HCT116 (cell line): ENCODE measurements around the gene ABCC11. TPM values are rescaled to one million over a fixed set of nuclear protein-coding genes. Genes with fewer than 3 reads are reported as not detected.

Source experiments
- ATAC-seq: fragments of 200-7000 bp; cut with Tn5 transposase; 2 replicates; pipeline ENCODE4 v1.9.1; 2020; ENCODE audit warnings: mild to moderate bottlenecking, moderate library complexity
- BruUV-seq: library from RNA; stranded (reverse); fragments of 400-500 nt; replicated peaks from 2 replicates; lab custom pipeline; 2021; lab: Mats Ljungman, UMichigan
- CTCF ChIA-PET: fragments of 300-600 bp; sonication (Branson Sonifier 250); formaldehyde crosslinking; loops from one replicate; lab custom pipeline; 2021; ENCODE audit warnings: antibody characterized with exemption; lab: Charles Lee
- POLR2A ChIA-PET: fragments of 300-600, 350-600 bp; sonication (Branson Sonifier 250); formaldehyde crosslinking; loops from one replicate; lab custom pipeline; 2021; ENCODE audit warnings: antibody characterized with exemption; lab: Charles Lee
- RAD21 ChIA-PET, 2 experiments: fragments of 300-600 bp; sonication (Branson Sonifier 250); formaldehyde crosslinking; loops; one replicate each; lab custom pipeline; 2023; ENCODE audit warnings: low total read pairs in 2 of 2; ENCODE audit not compliant: uncharacterized antibody in 2 of 2, unreplicated experiment in 2 of 2, low non-redundant PET in 1 of 2; lab: Charles Lee
- DNase-seq: peaks from one replicate; pipeline ENCODE4 v3.0.0-alpha.2; 2010; ENCODE audit warnings: low read depth, low spot score
- H2AFZ ChIP-seq: fragments of 200-600 bp; shearing (Covaris generic), sonication (generic); 2 replicates; pipeline ENCODE4 v1.6.1; 2017; ENCODE audit warnings: low read depth, mixed run types, mixed read lengths, antibody characterized with exemption, low read length; ENCODE audit not compliant: poor library complexity, severe bottlenecking
- H3K27ac ChIP-seq: 2 replicates; pipeline ENCODE4 v1.5.1; 2012; ENCODE audit warnings: low read depth, low read length
- H3K27me3 ChIP-seq: fragments of 200-600 bp; sonication (generic); 2 replicates; pipeline ENCODE4 v1.6.1; 2016; ENCODE audit warnings: mixed run types, low read length, mixed read lengths; ENCODE audit not compliant: insufficient read depth
- H3K36me3 ChIP-seq, 2 experiments: fragments of 200-500 bp in 1 of 2; fragments of 200-600 bp in 1 of 2; sonication (Bioruptor generic) in 1 of 2; sonication (generic) in 1 of 2; 2 replicates each; pipeline versions ENCODE4 v1.5.1 to v1.6.1; 2014 to 2016; ENCODE audit warnings: low read length in 2 of 2, inconsistent platforms in 1 of 2, mixed read lengths in 1 of 2, mixed run types in 1 of 2; ENCODE audit not compliant: insufficient read depth in 2 of 2, control insufficient read depth in 1 of 2
- H3K4me1 ChIP-seq, 2 experiments: fragments of 200-600 bp in 1 of 2; sonication (generic) in 1 of 2; 2 replicates each; pipeline versions ENCODE4 v1.5.1 to v1.6.1; 2012 to 2017; ENCODE audit warnings: low read length in 2 of 2, inconsistent platforms in 1 of 2, mild to moderate bottlenecking in 1 of 2, mixed read lengths in 1 of 2, mixed run types in 1 of 2, moderate library complexity in 1 of 2; ENCODE audit not compliant: insufficient read depth in 2 of 2, control insufficient read depth in 1 of 2
- H3K4me2 ChIP-seq: fragments of 200-600 bp; sonication (generic); 2 replicates; pipeline ENCODE4 v1.6.1; 2017; ENCODE audit warnings: mixed run types, low read length, mixed read lengths
- H3K4me3 ChIP-seq, 2 experiments: fragments of 200-600 bp in 1 of 2; sonication (generic) in 1 of 2; replicated peaks in 1 of 2; 2 replicates each; pipeline ENCODE4 v1.5.1; 2011 to 2016; ENCODE audit warnings: low read length in 2 of 2, control low read depth in 1 of 2, low read depth in 1 of 2, mild to moderate bottlenecking in 1 of 2, mixed read lengths in 1 of 2, mixed run types in 1 of 2
- H3K79me2 ChIP-seq: fragments of 200-600 bp; sonication (generic); 2 replicates; pipeline ENCODE4 v1.6.1; 2017; ENCODE audit warnings: mild to moderate bottlenecking, mixed run types, low read length, moderate library complexity, mixed read lengths; ENCODE audit not compliant: insufficient read depth
- H3K9ac ChIP-seq: fragments of 200-600 bp; sonication (generic); 2 replicates; pipeline ENCODE4 v1.6.1; 2016; ENCODE audit warnings: low read length, mixed read lengths
- H3K9me2 ChIP-seq: fragments of 200-600 bp; sonication (generic), shearing (Covaris generic); 2 replicates; pipeline ENCODE4 v1.6.1; 2017; ENCODE audit warnings: mixed run types, mild to moderate bottlenecking, moderate library complexity; ENCODE audit not compliant: insufficient read depth
- H3K9me3 ChIP-seq, 2 experiments: fragments of 200-500 bp in 1 of 2; fragments of 200-600 bp in 1 of 2; sonication (Bioruptor generic) in 1 of 2; sonication (generic) in 1 of 2; 2 replicates each; pipeline ENCODE4 v1.6.1; 2014 to 2017; ENCODE audit warnings: low read length in 2 of 2, mixed read lengths in 2 of 2, inconsistent platforms in 1 of 2, low read depth in 1 of 2, mild to moderate bottlenecking in 1 of 2, mixed run types in 1 of 2, moderate library complexity in 1 of 2; ENCODE audit not compliant: control insufficient read depth in 1 of 2, insufficient read depth in 1 of 2
- H4K20me1 ChIP-seq: fragments of 200-600 bp; sonication (generic), shearing (Covaris generic); 2 replicates; pipeline ENCODE4 v1.6.1; 2017; ENCODE audit warnings: mixed run types, mild to moderate bottlenecking, moderate library complexity; ENCODE audit not compliant: insufficient read depth
- CBX3 ChIP-seq: IDR thresholded peaks from 2 replicates; pipeline ENCODE4 v1.6.1; 2012; ENCODE audit warnings: low read depth
- CEBPB ChIP-seq: IDR thresholded peaks from 2 replicates; pipeline ENCODE4 v1.6.1; 2012; ENCODE audit warnings: low read depth
- EGR1 ChIP-seq: IDR thresholded peaks from 2 replicates; pipeline ENCODE4 v1.6.1; 2012; ENCODE audit warnings: low read depth
- ELF1 ChIP-seq: IDR thresholded peaks from 2 replicates; pipeline ENCODE4 v1.6.1; 2012; ENCODE audit warnings: low read depth, borderline replicate concordance
- EZH2 ChIP-seq: fragments of 200-600 bp; sonication (generic); IDR thresholded peaks from 2 replicates; pipeline ENCODE4 v1.6.1; 2017; ENCODE audit warnings: antibody characterized with exemption, mixed run types
- EZH2phosphoT487 ChIP-seq: fragments of 200-600 bp; IDR thresholded peaks from 2 replicates; pipeline ENCODE4 v1.6.1; 2018; ENCODE audit warnings: antibody characterized with exemption, borderline replicate concordance
- FOSL1 ChIP-seq: IDR thresholded peaks from 2 replicates; pipeline ENCODE4 v1.6.1; 2012; ENCODE audit warnings: low read depth
- POLR2A ChIP-seq: IDR thresholded peaks from 2 replicates; pipeline ENCODE4 v1.7.0; 2011; ENCODE audit warnings: borderline replicate concordance; ENCODE audit not compliant: insufficient read depth, insufficient read length; ENCODE audit errors: extremely low read depth
- POLR2AphosphoS5 ChIP-seq: IDR thresholded peaks from 2 replicates; pipeline ENCODE4 v1.6.1; 2011; ENCODE audit warnings: mild to moderate bottlenecking, low read depth, low read length, moderate library complexity
- RAD21 ChIP-seq: IDR thresholded peaks from 2 replicates; pipeline ENCODE4 v1.6.1; 2012; ENCODE audit warnings: low read depth, mild to moderate bottlenecking
- SP1 ChIP-seq: IDR thresholded peaks from 2 replicates; pipeline ENCODE4 v1.6.1; 2012; ENCODE audit warnings: low read depth
- SRF ChIP-seq: IDR thresholded peaks from 2 replicates; pipeline ENCODE4 v1.6.1; 2012; ENCODE audit warnings: low read depth
- TCF7L2 ChIP-seq: IDR thresholded peaks from 2 replicates; pipeline ENCODE4 v1.7.0; 2011; ENCODE audit warnings: borderline replicate concordance, inconsistent platforms; ENCODE audit not compliant: insufficient read depth, insufficient read length; ENCODE audit errors: extremely low read depth
- YY1 ChIP-seq: IDR thresholded peaks from 2 replicates; pipeline ENCODE4 v1.6.1; 2011; ENCODE audit warnings: low read length, low read depth, moderate library complexity, mild to moderate bottlenecking; ENCODE audit not compliant: insufficient replicate concordance; ENCODE audit errors: extremely low read depth
- ZNF274 ChIP-seq: fragments of 200-500 bp; sonication (Bioruptor generic); IDR thresholded peaks from 2 replicates; pipeline ENCODE4 v1.6.1; 2014; ENCODE audit warnings: mild to moderate bottlenecking, low read depth, low read length, inconsistent platforms
- intact Hi-C: fragments of 100-400 bp; cut with micrococcal nuclease; formaldehyde crosslinking; loops from 2 replicates; pipeline ENCODE4 v1.10.0; 2022
- total RNA-seq: library from RNA; stranded (reverse); gene quantifications from one replicate; pipeline ENCODE4 v1.2.1, GENCODE V29; 2021; ENCODE audit not compliant: unreplicated experiment
- TF ChIP-seq, protein P1 (sequence below): IDR thresholded peaks from 2 replicates; pipeline ENCODE4 v1.6.1; 2011; ENCODE audit warnings: mild to moderate bottlenecking, low read length, moderate library complexity; ENCODE audit not compliant: insufficient replicate concordance; ENCODE audit errors: extremely low read depth

The ABCC11 gene
- total RNA-seq, 1 experiment from 2014 or later = 0.54 TPM

DNA sequence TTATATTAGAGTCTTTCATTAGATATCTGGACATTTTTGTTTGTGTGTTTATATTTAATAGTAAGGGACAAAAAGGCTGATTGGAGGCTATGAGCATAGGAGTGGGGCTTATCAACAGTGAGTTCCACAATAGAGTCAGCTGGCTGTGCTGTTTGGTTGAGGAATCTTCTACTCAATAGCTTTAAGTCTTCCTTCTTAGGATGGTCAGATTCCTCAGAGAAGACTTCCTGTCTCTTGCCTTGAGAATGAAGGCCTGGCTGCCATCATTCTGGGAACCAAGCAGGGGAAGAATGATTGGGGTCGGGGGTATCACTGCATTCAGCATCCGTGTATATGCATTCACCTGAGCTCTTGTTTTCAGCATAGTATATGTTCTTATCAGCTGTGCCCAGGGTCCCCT lies 31.9 kb upstream of the ABCC11 start:
- ATAC-seq (no peak), DNase-seq (no peak)
- RAD21 ChIA-PET = no interaction called here
- Histone ChIP-seq H3K36me3 (no peaks in the 10 kb centered on the region), H3K79me2 (no peaks in the 10 kb centered on the region; the same call in 1 of the 2 replicates), H3K4me3 (no peak overlapping the region), H3K4me2 (no peak overlapping the region), H3K4me1 (no peaks in the 10 kb centered on the region), H3K27me3 (no peaks in the 10 kb centered on the region), H3K9me3 (no peaks in the 10 kb centered on the region), H3K9me2 (no peaks in the 10 kb centered on the region), H2AFZ (no peak overlapping the region), H4K20me1 (no peaks in the 10 kb centered on the region), H3K9ac (no peak overlapping the region), H3K27ac (no peak overlapping the region)
- BruUV-seq = no TSS peak
- CTCF ChIA-PET = no interaction called here
- TF ChIP-seq ELF1 (no peak), EZH2 (no peak), POLR2A (no peak), FOSL1 (no peak), CEBPB (no peak), SP1 (no peak), EZH2phosphoT487 (no peak), CBX3 (no peak), EGR1 (no peak), SRF (no peak)
- intact Hi-C loops = no loop called here
- POLR2A ChIA-PET = no interaction called here

DNA sequence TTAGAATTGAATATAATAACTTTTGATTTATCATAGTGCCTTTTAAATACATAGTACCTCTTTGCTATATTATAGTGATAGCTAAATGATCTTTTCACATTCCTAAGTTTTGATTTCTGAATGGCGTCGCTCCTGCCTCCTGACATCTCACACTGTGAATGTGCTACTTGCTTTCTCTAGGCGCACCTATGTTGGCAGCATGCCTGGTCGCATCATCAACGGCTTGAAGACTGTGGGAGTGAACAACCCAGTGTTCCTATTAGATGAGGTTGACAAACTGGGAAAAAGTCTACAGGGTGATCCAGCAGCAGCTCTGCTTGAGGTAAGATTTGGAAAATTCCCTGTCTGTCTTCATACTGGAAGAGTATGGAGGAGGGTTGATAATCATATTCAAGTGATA lies 29.8 kb upstream of the ABCC11 start:
- H3K79me2 ChIP-seq = no peaks in the 10 kb centered on the region; the same call in 1 of the 2 replicates

More for the DNA sequence above, 29.8 kb upstream of the ABCC11 start:
- no TSS peak for BruUV-seq
- no peaks in the 10 kb centered on the region for H3K9me3 ChIP-seq
- no peaks in the 10 kb centered on the region for H3K36me3 ChIP-seq
- no peaks in the 10 kb centered on the region for H3K27me3 ChIP-seq
- no peak overlapping the region for H2AFZ ChIP-seq
- H4K20me1 ChIP-seq = no peaks in the 10 kb centered on the region
- ATAC-seq = no peak
- ChIA-PET POLR2A (no interaction called here), RAD21 (no interaction called here), CTCF (no interaction called here)
- intact Hi-C loops = no loop called here
- no peak overlapping the region for H3K9ac ChIP-seq
- no peaks in the 10 kb centered on the region for H3K9me2 ChIP-seq
- no peak overlapping the region for H3K27ac ChIP-seq
- H3K4me1 ChIP-seq = no peaks in the 10 kb centered on the region
- TF ChIP-seq POLR2AphosphoS5 (no peak), YY1 (no peak), SP1 (no peak), ZNF274 (no peak), ELF1 (no peak), RAD21 (no peak), TCF7L2 (no peak), POLR2A (no peak)
- TF ChIP-seq, protein P1, sequence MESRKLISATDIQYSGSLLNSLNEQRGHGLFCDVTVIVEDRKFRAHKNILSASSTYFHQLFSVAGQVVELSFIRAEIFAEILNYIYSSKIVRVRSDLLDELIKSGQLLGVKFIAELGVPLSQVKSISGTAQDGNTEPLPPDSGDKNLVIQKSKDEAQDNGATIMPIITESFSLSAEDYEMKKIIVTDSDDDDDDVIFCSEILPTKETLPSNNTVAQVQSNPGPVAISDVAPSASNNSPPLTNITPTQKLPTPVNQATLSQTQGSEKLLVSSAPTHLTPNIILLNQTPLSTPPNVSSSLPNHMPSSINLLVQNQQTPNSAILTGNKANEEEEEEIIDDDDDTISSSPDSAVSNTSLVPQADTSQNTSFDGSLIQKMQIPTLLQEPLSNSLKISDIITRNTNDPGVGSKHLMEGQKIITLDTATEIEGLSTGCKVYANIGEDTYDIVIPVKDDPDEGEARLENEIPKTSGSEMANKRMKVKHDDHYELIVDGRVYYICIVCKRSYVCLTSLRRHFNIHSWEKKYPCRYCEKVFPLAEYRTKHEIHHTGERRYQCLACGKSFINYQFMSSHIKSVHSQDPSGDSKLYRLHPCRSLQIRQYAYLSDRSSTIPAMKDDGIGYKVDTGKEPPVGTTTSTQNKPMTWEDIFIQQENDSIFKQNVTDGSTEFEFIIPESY = no peak
- TF ChIP-seq, all 23 proteins: peak for 0
- Histone ChIP-seq H3K4me3 (no peak overlapping the region), H3K4me2 (no peak overlapping the region)
- no peak for DNase-seq
